GM12873 (cell line): ENCODE results near the gene SLC25A38.

ENCODE experiments used
- TF ChIP-seq, protein P1 (sequence below): IDR thresholded peaks from 2 replicates; pipeline ENCODE4 v1.5.1; 2012; ENCODE audit warnings: low read depth, mild to moderate bottlenecking, moderate library complexity, low read length, control low read depth; ENCODE audit not compliant: insufficient read depth; ENCODE audit errors: missing control alignments

Gene SLC25A38

GRCh38 chr3:39362192-39362591 is 21.0 kb upstream of the SLC25A38 start:
- TF ChIP-seq, protein P1, sequence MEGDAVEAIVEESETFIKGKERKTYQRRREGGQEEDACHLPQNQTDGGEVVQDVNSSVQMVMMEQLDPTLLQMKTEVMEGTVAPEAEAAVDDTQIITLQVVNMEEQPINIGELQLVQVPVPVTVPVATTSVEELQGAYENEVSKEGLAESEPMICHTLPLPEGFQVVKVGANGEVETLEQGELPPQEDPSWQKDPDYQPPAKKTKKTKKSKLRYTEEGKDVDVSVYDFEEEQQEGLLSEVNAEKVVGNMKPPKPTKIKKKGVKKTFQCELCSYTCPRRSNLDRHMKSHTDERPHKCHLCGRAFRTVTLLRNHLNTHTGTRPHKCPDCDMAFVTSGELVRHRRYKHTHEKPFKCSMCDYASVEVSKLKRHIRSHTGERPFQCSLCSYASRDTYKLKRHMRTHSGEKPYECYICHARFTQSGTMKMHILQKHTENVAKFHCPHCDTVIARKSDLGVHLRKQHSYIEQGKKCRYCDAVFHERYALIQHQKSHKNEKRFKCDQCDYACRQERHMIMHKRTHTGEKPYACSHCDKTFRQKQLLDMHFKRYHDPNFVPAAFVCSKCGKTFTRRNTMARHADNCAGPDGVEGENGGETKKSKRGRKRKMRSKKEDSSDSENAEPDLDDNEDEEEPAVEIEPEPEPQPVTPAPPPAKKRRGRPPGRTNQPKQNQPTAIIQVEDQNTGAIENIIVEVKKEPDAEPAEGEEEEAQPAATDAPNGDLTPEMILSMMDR = no peak

DNA sequence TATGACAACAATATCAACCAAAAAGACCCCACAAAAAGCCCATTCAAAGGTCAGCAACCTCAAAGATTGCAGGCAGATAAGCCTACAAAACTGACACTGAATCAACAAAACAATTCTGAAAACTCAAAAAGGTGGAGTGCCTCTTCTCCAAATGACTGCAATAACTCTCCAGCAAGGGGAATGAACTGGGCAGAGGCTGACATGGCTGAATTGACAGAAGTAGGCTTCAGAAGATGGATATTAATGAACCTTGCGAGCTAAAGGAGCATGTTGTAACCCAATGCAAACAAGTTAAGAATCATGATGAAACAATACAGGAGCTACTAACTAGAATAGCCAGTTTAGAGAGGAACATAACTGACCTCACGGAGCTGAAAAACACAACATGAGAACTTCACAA is 20.4 kb upstream of the SLC25A38 start:
- TF ChIP-seq, protein P1 = no peak

GRCh38 chr3:39372833-39373232 is 10.3 kb upstream of the SLC25A38 start:
- TF ChIP-seq, protein P1 = no peak

GRCh38 chr3:39376959-39377634 is 6.1 kb upstream of the SLC25A38 start:
- TF ChIP-seq, protein P1 = no peak

GRCh38 chr3:39378088-39378487 is 5.1 kb upstream of the SLC25A38 start:
- TF ChIP-seq, protein P1 = peak; percentile 94

- TF ChIP-seq, protein P1 = no peak
Observed at GRCh38 chr3:39378957-39379777, 4.0 kb upstream of the SLC25A38 start.

DNA sequence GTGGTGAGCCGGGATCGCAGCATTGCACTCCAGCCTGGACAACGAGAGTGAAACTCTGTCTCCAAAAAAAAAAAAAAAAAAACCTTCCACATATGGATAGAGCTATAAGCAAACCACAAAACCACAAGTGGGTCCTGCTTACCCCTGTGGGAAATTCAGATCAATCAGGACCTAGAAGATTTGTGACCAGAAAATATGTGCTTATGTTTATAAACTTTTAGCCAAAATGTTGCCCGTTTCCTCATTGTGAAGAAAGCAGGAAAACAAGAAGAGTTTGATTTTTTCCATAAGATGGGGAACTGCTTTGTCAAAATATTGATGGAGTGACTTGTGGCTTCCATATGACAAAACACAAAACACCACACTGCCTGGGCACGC is 3.4 kb upstream of the SLC25A38 start:
- TF ChIP-seq, protein P1 = no peak
